Cortex of kidney (tissue), 1 donor: ENCODE measurements around the gene TDRD6.

Experiments used
- DNase-seq: peaks from one replicate; lab custom pipeline; 2025; lab: John Stamatoyannopoulos, UW

TDRD6 gene

GRCh38 chr6:46677314-46677654 lies 10.4 kb upstream of the TDRD6 start:
- DNase-seq = no peak

GRCh38 chr6:46684771-46685170 lies 2.9 kb upstream of the TDRD6 start:
- DNase-seq = no peak

GRCh38 chr6:46688117-46688965 lies 656 bp downstream of the TDRD6 start:
- DNase-seq = no peak

GRCh38 chr6:46688966-46689335 lies 1.3 kb downstream of the TDRD6 start:
- DNase-seq = no peak

GRCh38 chr6:46689657-46690056 lies 2.0 kb downstream of the TDRD6 start:
- DNase-seq = no peak

- no peak for DNase-seq
Observed at GRCh38 chr6:46690141-46690755, 2.6 kb downstream of the TDRD6 start.

GRCh38 chr6:46690911-46691451 lies 3.3 kb downstream of the TDRD6 start:
- no peak for DNase-seq

- DNase-seq = no peak
Observed at GRCh38 chr6:46699970-46700369, 12.3 kb downstream of the TDRD6 start.

GRCh38 chr6:46704562-46704961 lies 16.9 kb downstream of the TDRD6 start:
- no peak for DNase-seq

- DNase-seq = no peak
Observed at GRCh38 chr6:46706464-46706863, 18.8 kb downstream of the TDRD6 start.

- no peak for DNase-seq
Observed at GRCh38 chr6:46711491-46711890, 23.8 kb downstream of the TDRD6 start.

GRCh38 chr6:46715141-46715540 lies 27.5 kb downstream of the TDRD6 start:
- DNase-seq = no peak

GRCh38 chr6:46719099-46719498 lies 31.4 kb downstream of the TDRD6 start:
- no peak for DNase-seq

- DNase-seq = no peak
Observed at GRCh38 chr6:46720401-46720800, 32.7 kb downstream of the TDRD6 start.

GRCh38 chr6:46729787-46730326 lies 42.2 kb downstream of the TDRD6 start:
- DNase-seq = no peak

GRCh38 chr6:46730921-46731461 lies 43.3 kb downstream of the TDRD6 start:
- DNase-seq = no peak

GRCh38 chr6:46733341-46733801 lies 45.7 kb downstream of the TDRD6 start:
- DNase-seq = no peak

GRCh38 chr6:46734867-46735719 lies 47.4 kb downstream of the TDRD6 start, which contains the start of gene PLA2G7:
Gene PLA2G7 (minus strand): TSS chr6:46735375. CDS start chr6:46722891, 12,484 bp downstream.
- DNase-seq = no peak

- no peak for DNase-seq
Observed at GRCh38 chr6:46735720-46736031, 48.0 kb downstream of the TDRD6 start.

- no peak for DNase-seq
Observed at GRCh38 chr6:46736906-46737305, 49.2 kb downstream of the TDRD6 start.

- DNase-seq = no peak
Observed at GRCh38 chr6:46741482-46741881, 53.8 kb downstream of the TDRD6 start.

GRCh38 chr6:46741910-46742309 lies 54.2 kb downstream of the TDRD6 start:
- DNase-seq = no peak
